ENCODE measurements around the gene DENR.
"Not testable (repeated sequence)": the region's sequence is repeated elsewhere in the genome, so short reads cannot be mapped to it uniquely, and the experiment has no call there.

DNA sequence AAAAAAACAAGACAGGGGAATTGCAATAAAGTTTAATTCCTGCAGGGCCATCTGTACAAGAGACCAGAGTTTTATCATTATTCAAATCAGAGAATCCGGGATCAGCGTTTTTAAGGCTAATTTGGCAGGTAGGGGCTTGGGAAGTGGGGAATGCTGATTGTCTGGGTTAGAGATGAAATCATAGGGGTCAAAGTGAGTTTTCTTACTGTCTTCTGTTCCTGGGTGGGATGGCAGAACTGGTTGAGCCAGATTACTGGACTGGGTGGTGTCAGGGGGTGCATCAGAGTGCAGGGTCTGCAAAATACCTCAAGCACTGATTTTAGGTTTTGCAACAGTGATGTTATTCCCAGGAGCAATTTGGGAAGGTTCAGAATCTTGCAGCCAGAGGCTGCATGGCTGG, 42.3 kb upstream of the DENR start:
- TF ChIP-seq, protein P1, sequence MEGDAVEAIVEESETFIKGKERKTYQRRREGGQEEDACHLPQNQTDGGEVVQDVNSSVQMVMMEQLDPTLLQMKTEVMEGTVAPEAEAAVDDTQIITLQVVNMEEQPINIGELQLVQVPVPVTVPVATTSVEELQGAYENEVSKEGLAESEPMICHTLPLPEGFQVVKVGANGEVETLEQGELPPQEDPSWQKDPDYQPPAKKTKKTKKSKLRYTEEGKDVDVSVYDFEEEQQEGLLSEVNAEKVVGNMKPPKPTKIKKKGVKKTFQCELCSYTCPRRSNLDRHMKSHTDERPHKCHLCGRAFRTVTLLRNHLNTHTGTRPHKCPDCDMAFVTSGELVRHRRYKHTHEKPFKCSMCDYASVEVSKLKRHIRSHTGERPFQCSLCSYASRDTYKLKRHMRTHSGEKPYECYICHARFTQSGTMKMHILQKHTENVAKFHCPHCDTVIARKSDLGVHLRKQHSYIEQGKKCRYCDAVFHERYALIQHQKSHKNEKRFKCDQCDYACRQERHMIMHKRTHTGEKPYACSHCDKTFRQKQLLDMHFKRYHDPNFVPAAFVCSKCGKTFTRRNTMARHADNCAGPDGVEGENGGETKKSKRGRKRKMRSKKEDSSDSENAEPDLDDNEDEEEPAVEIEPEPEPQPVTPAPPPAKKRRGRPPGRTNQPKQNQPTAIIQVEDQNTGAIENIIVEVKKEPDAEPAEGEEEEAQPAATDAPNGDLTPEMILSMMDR (conservative IDR thresholded peaks at IDR 0.05 in 1 of 2, IDR thresholded peaks at IDR 0.05 in 1 of 2; ENCODE audit: extremely low read depth in 1 of 2, insufficient read depth in 1 of 2, low read depth in 1 of 2, low read length in 2 of 2), result not testable (repeated sequence)
- TF ChIP-seq EZH2 (IDR thresholded peaks at IDR 0.05; ENCODE audit: borderline replicate concordance, low read length), result not testable (repeated sequence)
